Mammary epithelial cell (primary cell): ENCODE measurements around the gene DYSF.

ENCODE experiments used
- CTCF ChIP-seq, 2 donors: IDR thresholded peaks in 1 of 2; conservative IDR thresholded peaks in 1 of 2; 2 replicates each; pipeline ENCODE4 v1.5.1; 2011 to 2012; ENCODE audit warnings: inconsistent platforms in 2 of 2, low read length in 2 of 2, mild to moderate bottlenecking in 2 of 2, control low read depth in 1 of 2, low read depth in 1 of 2; ENCODE audit not compliant: insufficient read depth in 1 of 2; ENCODE audit errors: extremely low read depth in 1 of 2
- EZH2 ChIP-seq: IDR thresholded peaks from 2 replicates; pipeline ENCODE4 v1.6.1; 2012; ENCODE audit warnings: low read length, inconsistent platforms, borderline replicate concordance

- TF ChIP-seq CTCF (conservative IDR thresholded peaks at IDR 0.05 in 1 of 2, IDR thresholded peaks at IDR 0.05 in 1 of 2; ENCODE audit: extremely low read depth in 1 of 2, insufficient read depth in 1 of 2, low read depth in 1 of 2, low read length in 2 of 2) (no peak), EZH2 (no peak)
Observed at GRCh38 chr2:71597756-71598155, 144.4 kb downstream of the DYSF start.
